GM21619 (cell line): Measurements from ENCODE around the gene THADA.
A peak's percentile ranks its signal among the peaks of the same experiment; 100 is the strongest.

Source experiments
- ATAC-seq: cut with Tn5 transposase; IDR thresholded peaks from one replicate; pipeline ENCODE4 v1.9.1; 2021; ENCODE audit not compliant: unreplicated experiment

THADA gene

DNA sequence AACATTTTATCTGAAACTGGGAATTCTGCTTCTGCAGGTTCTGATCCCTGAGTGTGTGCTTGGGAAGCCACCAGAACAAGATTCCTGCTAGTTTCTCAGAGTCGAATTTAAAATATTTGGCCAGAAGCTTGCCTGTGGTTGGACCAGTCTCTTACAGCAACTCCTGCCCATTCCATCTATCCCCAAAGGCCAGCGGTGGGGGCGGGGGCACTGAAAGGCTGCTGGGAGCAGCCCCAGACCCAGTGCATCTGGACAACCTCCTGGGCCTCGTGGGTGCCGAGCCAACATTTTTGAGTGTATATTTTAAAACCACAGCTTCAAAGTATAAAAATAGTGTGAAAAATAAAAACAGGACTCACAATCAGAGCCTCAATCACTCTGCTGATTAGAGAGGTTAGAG is 330.8 kb downstream of the THADA start:
- no peak for ATAC-seq

DNA sequence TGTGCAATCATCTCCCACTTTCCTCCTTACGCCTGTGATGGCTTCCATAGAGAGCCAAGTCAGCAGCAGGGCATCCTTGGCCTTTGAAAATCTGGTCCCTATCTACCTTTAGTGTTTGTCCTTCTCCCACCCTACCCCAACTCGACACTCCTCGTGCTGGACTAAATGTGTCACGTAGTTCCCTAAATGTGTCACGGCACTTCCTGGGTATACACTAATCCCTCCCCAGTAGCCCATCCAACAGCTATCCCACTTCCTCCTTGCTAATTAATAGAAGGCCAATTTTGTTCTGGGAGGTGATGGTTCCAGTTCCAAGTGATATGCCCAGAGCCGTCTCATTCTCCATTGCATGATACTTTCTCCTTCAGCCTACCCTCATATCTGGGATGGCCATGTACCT is 332.9 kb downstream of the THADA start:
- no peak for ATAC-seq

DNA sequence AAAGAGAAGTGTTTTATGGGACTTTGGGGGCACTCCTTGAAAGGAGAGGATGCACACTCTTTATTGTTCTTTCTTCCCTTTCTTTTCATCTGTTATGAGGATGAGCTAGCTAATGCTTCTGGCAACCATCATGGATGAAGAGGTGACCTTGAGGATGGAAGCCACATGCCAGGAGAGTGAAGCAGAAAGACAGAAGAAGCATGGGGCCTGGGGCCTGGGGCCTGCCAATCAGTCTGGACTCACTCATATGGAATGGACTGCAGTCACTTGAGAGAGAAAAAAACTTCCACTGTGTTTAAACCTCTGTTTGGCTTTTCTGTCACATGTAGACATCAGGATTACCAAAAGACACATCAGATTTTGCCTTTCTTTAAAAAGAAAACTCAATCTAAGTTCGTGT is 333.6 kb downstream of the THADA start:
- ATAC-seq = no peak

DNA sequence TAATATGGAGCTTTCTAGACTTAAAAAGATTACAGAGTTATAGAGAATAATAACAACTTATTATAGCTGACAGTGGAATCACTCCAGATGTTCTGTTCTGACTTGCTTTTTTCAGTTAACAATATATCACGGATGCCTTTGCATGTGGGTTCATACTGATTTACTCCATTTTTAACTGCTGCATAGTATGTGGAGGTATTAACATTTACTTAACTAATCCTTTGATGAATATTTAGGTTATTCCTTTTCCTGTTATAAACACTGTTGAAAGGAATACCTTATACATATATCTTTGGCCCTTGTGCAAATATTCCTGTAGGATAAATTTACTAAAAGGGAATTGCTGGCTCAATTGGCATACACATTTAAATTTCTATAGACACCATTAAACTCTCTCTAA is 336.3 kb downstream of the THADA start:
- no peak for ATAC-seq

DNA sequence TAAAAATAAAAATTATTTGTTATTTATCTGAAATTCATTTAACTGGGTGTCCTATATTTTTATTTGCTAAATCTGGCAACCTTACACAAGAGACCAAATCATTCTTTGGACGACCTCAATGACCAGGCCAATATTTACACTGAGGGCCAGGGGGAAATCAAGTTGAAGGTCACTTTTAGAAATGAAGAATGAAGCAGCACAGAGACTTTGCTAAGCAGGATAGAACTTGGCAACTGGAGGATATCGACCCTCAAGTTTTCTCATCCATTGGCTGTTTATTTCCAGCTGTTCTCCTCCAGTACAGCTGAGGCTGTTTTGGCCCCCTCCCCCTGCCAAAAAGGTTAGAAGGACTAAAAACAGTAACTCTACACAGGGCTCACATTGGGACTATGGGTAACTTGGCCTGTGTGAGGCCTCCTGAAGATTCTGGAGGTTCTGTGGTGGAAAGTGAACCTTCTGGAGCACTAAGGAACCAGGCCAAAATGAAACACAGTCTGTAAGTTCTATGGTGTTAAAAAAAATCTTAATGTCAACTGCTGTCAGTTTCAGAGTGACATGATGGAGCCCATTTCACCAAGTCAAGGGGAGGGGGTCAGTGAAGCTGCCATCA is 337.2 kb downstream of the THADA start:
- ATAC-seq = no peak

DNA sequence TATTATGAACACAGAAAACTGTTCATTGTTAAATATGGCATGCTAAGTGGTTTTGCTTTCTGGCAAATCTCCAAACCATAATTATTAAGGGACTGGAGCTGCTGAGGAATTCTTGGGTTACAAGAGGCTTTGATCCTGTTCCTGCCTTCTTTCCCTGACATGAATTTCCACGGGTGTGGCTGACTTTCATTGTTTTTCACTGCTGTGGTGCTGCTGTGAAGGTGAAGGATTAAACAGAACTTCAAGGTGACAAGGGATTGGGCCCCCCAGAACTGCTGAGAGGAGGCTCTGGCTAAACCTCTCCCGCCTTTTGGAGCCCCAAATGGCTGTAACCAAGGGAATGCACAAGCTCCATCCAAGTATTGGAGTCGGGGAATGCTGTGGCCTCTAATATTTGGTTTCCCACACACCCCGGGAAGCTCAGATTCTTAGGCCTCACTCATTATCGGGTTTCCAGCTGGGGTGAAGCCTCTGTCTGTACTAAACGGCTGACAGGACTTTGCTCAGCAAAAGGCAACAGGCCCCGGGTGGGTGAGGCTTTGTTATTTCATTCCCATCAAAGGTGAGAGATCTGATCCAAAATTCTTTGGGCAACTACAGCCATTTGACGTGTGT is 340.4 kb downstream of the THADA start:
- no peak for ATAC-seq

DNA sequence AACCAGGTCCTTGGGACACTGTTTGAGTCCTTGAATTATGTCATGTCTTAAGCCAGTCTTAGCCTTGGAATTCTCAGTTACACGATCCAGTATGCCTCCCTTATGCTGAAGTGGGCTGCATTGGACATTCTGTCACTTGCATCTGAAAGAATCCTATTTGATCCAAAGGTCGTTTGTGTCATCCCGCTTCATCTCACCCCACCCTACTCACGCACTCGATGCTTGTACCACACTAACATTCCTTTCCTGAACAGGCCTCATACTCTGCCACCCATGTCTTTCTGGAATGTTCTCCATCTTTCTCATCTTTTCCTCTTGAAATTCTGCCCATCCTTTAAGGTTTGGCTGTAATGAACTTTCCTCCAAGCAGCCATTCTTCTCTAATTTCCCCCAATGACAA is 341.5 kb downstream of the THADA start:
- ATAC-seq = no peak

DNA sequence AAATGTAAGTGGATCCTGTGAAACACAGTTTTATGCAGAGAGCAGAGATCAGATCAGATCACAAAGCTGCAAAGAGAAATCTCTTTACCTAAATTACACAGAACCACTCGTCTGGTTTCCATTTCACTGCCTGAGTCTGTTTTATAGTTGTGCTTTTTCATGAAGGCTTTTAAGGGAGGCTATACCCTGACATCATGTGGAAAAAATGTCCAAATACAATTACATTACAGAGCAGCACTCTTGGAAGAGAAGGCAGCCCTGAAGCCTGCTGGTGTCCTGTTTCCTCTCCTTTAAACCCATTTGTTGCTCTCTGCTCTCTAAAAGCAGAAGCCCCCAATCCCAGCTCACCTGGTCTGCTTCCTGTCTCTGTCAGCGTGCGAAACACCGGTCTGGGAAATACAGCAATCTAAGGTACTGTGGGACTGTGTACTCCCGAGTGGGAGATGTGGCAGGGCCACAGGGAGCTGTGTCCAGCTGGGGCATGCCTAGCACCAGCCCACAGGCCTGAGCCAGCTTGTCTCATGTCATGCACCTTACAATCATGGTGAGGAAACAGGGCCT is 344.6 kb downstream of the THADA start:
- ATAC-seq = no peak

DNA sequence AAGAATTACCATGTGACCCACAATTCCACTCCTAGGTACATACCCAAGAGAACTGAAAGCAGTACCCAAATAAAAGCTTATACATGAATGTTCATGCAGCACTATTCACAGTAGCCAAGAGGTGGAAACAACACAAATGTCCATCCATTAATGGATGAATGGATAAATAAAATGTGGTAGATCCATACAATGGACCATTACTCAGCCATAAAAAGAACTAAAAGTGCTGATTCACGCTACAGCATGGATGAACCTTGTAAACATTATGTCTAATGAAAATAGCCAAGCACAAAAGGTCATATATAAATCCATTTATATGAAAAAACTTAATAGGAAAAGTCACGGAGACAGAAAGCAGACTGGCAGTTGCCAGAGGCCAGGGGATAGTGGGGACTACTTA is 345.8 kb downstream of the THADA start:
- no peak for ATAC-seq

DNA sequence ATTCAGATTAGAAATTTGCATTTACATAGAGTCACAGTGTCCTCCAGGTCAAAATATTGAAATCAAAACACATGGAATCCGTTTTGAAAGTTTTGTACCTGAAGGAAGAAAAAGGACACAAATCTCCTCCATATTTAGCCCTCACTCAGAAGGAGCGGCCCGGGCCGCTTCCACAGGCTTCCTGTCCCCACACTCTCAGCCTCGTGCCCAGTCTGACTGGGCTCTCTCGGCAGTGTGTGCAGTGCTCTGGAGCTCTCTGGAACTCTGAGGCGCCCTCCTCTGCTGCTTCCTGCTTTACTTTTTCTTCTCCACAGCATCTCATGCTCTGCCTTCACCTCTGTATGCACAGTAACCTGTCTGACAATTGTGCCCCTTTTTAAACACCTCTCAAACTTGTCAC is 347.2 kb downstream of the THADA start:
- no peak for ATAC-seq

DNA sequence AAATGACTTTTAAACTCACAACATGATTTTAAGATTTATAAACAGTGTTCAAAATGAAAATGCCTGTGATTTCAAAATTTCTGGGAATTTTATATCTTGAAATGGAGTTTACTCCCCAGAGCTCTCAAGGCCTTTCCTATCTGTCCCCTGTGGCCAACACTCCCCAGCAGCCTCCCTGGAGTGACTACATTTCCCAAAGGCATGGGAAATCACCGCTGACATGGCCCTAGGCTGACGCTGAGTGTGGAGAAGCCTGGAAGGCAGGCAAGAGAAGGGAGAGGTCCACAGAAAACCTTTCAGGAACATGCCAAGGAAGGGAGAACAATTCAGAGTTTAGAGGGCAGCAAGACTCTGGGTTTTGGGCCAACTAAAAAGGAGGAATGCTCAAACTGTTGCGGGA is 349.2 kb downstream of the THADA start:
- no peak for ATAC-seq

DNA sequence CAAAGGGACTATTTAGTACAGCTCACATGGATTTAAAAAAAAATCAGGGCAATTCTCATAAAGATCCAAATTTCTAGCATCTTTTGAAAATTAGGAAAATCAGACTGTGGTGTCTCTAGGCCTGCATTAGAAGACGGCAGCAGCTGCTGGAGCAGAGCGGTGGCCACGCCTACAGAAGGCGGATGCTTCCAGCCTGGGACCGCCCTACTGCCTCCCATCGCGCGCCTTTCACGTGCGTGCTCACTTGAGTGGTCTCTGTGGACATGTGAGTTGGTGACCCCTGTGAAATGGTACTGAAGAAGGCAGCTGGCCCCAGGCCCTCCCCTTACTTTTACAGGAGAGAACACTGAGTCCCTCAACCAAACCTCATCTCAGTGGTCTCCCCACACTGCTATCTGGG is 354.3 kb downstream of the THADA start:
- no peak for ATAC-seq

DNA sequence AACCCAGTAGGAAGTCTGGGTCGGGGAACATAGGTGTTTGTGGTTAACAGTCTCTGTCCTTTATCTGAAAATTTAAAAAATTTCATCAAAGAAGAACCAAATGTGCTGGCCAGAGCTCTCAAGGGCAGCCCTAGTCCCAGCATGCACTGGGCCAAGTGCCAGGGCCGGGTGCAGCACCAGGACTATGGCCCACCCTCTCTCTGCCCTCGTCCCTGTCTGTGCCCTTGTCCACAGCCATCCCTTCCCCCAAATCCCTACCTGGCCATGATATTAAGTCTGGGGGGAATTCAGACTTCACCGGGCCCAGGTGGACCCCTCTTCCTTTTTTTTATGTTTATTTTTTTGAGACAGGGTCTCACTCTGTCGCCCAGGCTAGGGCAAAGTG is 355.1 kb downstream of the THADA start:
- no peak for ATAC-seq

DNA sequence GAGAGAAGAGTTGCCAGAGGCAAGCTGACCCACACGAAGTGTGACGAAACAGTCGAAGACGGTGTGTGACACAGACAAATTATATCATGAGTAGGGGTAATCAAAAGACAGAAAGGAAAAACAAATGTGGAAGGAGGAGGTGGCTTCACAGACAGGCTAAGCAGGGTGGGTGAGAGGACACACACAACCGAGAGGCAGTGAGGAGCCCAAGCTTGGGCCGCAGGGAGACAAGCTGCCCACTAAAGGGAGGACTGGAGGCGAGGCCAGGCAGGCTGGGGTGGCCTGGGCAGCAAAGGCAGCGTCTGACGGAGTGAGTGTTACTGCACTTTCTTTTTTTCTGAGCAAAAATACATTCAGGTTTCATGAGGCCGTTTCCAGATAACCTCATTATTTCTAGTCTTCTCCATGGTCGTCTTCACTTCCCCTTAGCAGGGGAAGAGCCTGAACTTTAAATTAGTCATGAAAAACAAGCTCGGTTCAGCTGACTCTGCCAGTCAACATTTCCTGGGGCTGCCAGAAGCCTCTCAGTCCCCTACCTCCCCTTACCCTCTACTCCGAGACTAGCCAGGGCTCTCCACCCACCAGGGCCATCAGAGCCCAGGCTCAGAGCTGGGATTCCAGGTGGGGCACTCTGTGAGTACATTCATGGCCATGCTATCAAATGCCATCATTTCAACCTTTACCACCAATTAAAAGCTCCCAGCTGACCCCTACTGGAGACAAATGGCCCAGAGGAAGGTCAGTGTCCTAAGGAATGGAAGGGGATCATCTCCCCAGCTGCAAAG is 355.7 kb downstream of the THADA start:
- peak; percentile 67 for ATAC-seq

DNA sequence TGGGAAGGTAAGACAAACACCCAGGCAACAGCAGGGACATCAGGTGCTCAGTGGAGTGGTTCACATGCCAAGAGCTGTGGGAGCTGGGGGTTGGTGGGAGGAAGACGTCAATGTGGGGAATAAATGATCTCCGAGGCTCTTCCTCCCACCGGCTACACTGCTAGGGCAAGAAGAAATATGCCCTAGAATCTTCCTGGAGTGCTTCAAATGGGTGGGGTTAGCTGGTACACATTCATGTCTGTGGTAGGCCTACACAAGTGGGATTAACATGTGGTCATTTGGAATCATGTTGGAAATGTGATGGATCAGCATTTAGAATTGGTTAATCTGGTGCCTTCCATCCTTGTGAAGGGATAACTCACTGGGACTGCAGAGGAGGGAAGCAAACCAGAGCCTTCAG is 357.0 kb downstream of the THADA start:
- no peak for ATAC-seq

DNA sequence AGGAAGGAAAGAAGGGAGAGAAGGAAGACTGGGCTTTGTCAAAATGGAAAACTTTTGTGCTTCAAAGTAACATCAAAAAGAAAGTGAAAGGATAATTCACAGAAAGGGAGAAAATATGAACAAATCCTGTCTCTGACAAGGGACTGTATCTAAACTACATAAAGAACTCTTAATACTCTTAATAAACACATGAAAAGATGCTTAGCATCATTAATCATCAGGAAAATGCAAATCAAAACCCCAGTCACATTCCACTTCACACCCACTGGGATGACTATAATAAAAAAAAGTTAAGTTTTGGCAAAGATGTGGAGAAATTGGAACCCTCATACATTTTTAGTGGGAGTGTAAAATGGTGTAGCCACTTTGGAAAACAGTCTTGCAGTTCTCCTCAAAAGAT is 357.7 kb downstream of the THADA start:
- no peak for ATAC-seq

DNA sequence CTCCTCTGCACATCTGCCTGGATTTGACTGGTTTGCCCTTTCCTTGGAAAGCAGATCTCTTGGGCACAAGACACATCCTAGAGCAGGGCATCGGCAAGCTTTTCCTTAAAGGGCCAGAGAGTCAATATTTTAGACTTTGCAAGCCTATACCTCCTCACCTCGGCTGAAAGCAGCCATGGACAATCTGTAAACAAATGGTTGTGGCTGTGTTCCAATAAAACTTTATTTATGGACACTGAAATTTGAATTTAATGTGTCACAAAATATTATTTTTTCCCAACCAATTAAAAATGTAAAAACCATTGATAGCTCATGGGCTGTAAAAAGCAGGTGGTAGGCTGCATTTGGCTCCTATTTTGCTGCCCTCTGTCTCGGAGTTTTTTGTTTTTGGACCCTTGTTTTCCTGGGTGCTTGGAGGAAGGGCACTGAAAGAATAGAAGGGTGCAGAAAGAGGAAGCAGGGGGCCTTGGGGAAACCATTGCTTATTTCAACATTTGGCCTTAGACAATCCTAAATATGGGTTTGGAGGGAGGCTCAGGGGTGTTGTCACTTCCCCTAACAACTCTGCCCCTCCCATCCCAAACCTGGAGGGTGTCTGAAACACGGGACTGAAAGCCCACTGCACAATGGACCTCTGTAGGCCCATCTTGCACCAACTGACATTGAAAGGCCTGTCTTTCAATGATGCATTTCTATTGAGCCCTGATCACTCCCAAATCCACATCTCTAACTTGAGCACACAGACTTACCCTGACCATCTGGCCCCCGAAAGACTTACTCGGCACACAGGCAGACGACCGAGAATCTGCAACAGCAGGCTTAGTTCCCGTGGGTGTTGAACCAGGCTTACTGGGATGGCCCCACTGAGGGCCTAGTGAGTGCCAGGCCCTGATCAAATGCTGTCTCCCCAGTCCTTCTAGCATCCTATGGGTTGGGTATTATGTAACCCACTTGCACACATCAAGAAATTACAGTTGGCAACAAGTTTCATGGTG is 362.3 kb downstream of the THADA start:
- no peak for ATAC-seq

DNA sequence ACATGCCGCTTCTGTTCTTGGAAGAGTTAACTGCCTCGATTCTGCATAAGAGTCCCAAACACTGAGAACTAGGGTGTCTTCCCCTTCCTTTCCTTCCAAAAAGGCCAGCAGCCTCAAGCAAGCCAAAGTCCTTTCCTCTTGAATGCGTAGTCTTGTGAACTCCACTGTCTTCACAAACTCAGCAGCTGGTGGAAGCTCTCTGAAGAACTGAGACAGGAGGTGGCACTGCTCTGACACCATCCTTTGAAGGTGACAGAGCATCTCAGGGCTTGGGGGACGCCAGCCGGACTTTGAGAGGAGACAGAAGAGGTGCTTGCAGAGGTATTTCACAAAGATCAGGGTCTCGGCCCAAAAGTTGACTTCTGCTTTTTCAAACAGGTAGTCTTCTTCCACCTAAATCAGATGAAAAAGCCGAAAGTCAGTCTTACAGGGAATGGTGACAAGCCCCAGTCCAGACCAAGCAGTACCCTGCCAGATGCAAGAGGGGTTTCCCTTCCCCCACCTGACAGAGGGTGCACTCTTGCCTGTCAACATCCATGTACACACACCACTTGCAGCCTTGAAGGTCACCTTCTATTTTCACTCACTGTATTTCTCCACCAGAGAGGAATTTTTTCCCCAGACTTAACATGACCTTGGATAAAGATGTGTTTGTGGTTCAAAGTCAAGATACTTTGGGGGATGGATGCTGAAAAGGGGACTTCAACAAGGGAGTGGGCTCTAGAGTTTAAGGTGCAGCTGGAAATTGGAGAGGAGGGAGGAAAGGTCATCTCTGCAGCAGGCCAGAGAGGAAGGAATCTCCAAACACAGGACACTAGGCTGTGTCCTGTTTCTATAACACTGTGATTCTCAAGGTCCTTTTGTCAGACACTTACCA is 364.6 kb downstream of the THADA start:
- no peak for ATAC-seq

DNA sequence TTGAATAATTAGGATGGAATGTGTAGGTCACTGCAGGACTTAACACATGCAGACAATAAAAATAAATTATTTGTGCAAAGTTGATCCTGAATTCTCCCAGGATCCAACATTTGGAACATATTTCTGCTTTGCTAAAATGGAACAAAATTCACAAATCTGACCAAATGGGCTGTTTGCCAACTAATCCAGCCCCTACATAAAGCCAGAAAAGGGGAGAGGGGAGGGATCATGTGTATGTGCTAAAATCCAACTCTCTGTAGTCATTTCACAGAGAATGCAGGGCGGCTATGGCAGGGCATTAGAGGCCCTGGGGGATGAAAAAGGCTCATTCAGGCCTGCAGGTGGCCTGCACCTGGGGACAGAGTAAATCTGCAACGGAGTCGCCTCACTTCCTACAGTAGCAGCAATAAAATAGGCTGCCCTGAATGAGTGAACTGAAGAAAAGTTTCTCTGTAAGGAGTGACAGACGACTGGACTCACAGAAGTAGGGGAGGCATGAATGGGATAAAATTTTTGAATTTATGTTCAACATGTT is 365.4 kb downstream of the THADA start:
- no peak for ATAC-seq
